Adrenal gland (tissue), 12 donors: ENCODE results near the gene FAM50B. TPM values are rescaled to one million over a fixed set of nuclear protein-coding genes. Genes with fewer than 3 reads are reported as not detected.
A peak's percentile ranks its signal among the peaks of the same experiment; 100 is the strongest.

Experiments
- DNase-seq, 7 donors: peaks; one replicate each; pipeline ENCODE4 v3.0.0-alpha.2; 2019 to 2020
- H3K27ac ChIP-seq, 5 donors: fragments of 200-600 bp; sonication (generic) in 4 of 5; 1 replicate in 3 of 5; 2 replicates in 2 of 5; pipeline versions ENCODE4 v1.5.1 to v1.8.0; 2016 to 2020; ENCODE audit warnings: mild to moderate bottlenecking in 1 of 5
- H3K27me3 ChIP-seq: fragments of 200-600 bp; 2 replicates; pipeline ENCODE4 v1.8.0; 2021
- H3K36me3 ChIP-seq, 2 donors: fragments of 200-600 bp; replicated peaks in 1 of 2; 1 replicate in 1 of 2; 2 replicates in 1 of 2; pipeline versions ENCODE4 v1.5.1 to v1.8.0; 2018 to 2022
- H3K4me1 ChIP-seq, 2 donors: fragments of 200-600 bp; replicated peaks in 1 of 2; 1 replicate in 1 of 2; 2 replicates in 1 of 2; pipeline versions ENCODE4 v1.5.1 to v1.8.0; 2018 to 2021
- H3K4me3 ChIP-seq, 4 donors: fragments of 200-600 bp; sonication (generic) in 3 of 4; one replicate each; pipeline ENCODE4 v1.5.1; 2016 to 2018
- H3K9me3 ChIP-seq, 3 donors: fragments of 200-600 bp; sonication (generic) in 1 of 3; replicated peaks in 1 of 3; 1 replicate in 2 of 3; 2 replicates in 1 of 3; pipeline versions ENCODE4 v1.5.1 to v1.8.0; 2016 to 2021
- POLR2A ChIP-seq, 2 donors: fragments of 450-650 bp; IDR thresholded peaks; one replicate each; pipeline ENCODE4 v1.6.1; 2017; ENCODE audit warnings: antibody characterized with exemption in 2 of 2, mild to moderate bottlenecking in 2 of 2, moderate library complexity in 1 of 2
- WGBS, 4 donors: extraction: QIAGEN DNeasy Blood & Tissue Kit in 2 of 4; methylation state at CpG; one replicate each; pipeline versions ENCODE4 v1.1.5 to v1.1.7; 2013 to 2017; 5-methylcytosine and 5-hydroxymethylcytosine counted together
- intact Hi-C, 2 donors: fragments of 100-400 bp; cut with DNase I; formaldehyde crosslinking; loops; one replicate each; pipeline versions ENCODE4 v1.14.1 to v1.15.0; 2022 to 2023
- polyA plus RNA-seq, 3 donors: library from polyadenylated mRNA; stranded (reverse); fragments of 200-250 nt in 2 of 3; fragments of 350-450 nt in 1 of 3; fragmentation: Illumina TruSeq in 1 of 3; extraction: RNeasy Lipid Tissue Mini Kit (QIAGEN cat#74804) in 1 of 3; gene quantifications; one replicate each; pipeline ENCODE4 v1.2.3, GENCODE V29; 2013 to 2014
- total RNA-seq, 9 donors: library from RNA; depleted of rRNA in 4 of 9; stranded (reverse); fragments of >200 nt in 4 of 9; fragments of 120-200 nt in 1 of 9; fragmentation: NEBNext Ultra II Directional in 1 of 9; extraction: Animal tissue kit (Norgen Biotek cat#: 25700) in 1 of 9; gene quantifications; one replicate each; pipeline versions ENCODE4 v1.1.0 to v1.2.4, GENCODE V29; 2013 to 2023
- TF ChIP-seq, protein P1 (sequence below), 6 experiments: fragments of 450-650 bp in 4 of 6; fragments of 200-600 bp in 2 of 6; sonication (generic) in 1 of 6; IDR thresholded peaks; 1 replicate in 5 of 6; 2 replicates in 1 of 6; pipeline versions ENCODE4 v1.5.1 to v1.8.0; 2016 to 2021; ENCODE audit warnings: antibody characterized with exemption in 6 of 6, mild to moderate bottlenecking in 2 of 6, moderate library complexity in 1 of 6
- donor health status: healthy with polysubstance abuse.
- donor health status: Bipolar disorder and iron deficiency.
- donor health status: DM: yes; HTN: yes; CAD: no.
- donor health status: DM: no; HTN: no; CAD: no.
- donor health status: DM: no; HTN: no; CAD: no.
- donor health status: DM: yes; HTN: yes; CAD: no.

The FAM50B gene
- total and polyA plus RNA-seq, 12 donors, result 5.9 to 119 (median 14.2) TPM

DNA sequence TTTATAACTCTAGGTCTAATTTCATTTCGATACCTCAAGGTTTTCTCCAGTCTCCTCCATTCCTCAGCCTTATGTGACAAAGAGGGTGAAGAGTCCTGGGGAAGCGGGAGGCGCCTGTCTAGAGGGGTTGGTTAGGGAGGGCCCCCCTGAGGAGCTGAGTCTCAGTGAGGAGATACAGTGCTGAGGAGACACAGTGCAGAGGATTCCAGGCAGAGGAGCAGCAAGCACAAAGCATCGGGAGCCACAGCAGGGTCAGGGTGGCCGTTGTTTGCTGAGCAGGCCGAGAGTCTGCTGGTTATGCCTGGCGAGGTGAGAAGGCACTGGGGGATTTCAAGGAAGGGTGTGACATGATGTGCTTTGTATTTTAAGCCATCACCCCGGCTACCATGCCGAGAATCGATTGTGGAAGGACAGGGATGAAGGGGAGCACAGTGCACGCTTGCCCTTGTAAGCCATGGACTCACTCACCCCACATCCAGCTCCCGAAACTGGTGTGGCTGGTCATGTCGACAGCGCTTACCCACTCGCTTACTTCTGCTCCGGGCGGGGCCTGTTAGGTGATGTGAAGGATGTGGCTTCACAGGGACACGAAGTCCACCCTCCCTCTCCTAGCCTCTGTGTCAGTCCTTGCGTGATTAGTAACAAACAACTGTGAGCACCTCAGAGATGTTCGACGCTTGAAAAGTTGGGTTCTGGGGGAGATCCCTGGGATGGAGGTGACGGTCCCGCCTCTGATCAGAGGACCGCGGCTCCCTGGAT is 30.2 kb downstream of the FAM50B start:
- H3K27ac ChIP-seq, result no peak overlapping the region
- 88 to 93% (median 90%) methylated on average over 25 of the region's 25 CpGs for WGBS, 4 donors

DNA sequence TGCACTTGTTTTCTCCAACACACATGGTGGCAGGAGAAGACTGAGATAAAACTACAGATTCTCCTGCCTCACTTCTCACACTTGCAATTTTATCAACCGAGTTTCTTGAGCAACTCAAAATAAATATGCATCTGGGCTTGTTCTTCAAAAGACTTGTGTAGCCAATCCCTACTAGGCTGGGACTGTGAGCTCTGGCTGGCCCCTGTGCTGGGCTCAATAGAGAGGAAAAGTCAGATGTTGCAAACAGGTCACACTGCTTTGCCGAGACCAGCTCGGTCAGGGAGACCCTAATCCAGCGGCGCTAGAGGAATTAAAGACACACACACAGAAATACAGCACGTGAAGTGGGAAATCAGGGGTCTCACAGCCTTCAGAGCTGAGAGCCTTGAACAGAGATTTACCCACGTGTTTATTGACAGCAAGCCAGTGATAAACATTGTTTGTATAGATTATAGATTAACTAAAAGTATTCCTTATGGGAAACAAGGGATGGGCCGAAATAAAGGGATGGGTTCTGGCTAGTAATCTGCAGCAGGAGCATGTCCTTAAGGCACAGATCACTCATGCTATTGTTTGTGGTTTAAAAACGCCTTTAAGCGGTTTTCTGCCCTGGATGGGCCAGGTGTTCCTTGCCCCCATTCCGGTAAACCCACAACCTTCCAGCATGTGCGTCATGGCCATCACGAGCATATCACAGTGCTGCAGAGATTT is 32.7 kb downstream of the FAM50B start:
- DNase-seq, result peak in 1 of 7 donors; percentile 10
- 84 to 88% (median 87%) methylated on average over 13 of the region's 13 CpGs for WGBS, 4 donors
- Histone ChIP-seq H3K9me3 (no peaks in the 10 kb centered on the region), H3K4me3 (no peak overlapping the region), H3K36me3 (no peaks in the 10 kb centered on the region), H3K4me1 (no peaks in the 10 kb centered on the region), H3K27ac (no peak overlapping the region), H3K27me3 (no peaks in the 10 kb centered on the region)
- intact Hi-C loops, result no loop called here
- TF ChIP-seq POLR2A (IDR thresholded peaks at IDR 0.05), result no peak
- TF ChIP-seq, protein P1, sequence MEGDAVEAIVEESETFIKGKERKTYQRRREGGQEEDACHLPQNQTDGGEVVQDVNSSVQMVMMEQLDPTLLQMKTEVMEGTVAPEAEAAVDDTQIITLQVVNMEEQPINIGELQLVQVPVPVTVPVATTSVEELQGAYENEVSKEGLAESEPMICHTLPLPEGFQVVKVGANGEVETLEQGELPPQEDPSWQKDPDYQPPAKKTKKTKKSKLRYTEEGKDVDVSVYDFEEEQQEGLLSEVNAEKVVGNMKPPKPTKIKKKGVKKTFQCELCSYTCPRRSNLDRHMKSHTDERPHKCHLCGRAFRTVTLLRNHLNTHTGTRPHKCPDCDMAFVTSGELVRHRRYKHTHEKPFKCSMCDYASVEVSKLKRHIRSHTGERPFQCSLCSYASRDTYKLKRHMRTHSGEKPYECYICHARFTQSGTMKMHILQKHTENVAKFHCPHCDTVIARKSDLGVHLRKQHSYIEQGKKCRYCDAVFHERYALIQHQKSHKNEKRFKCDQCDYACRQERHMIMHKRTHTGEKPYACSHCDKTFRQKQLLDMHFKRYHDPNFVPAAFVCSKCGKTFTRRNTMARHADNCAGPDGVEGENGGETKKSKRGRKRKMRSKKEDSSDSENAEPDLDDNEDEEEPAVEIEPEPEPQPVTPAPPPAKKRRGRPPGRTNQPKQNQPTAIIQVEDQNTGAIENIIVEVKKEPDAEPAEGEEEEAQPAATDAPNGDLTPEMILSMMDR (IDR thresholded peaks at IDR 0.05), result no peak

More for the DNA sequence above, 30.2 kb downstream of the FAM50B start:
- Histone ChIP-seq H3K36me3 (no peaks in the 10 kb centered on the region), H3K27me3 (no peaks in the 10 kb centered on the region), H3K4me3 (no peak overlapping the region), H3K4me1 (no peaks in the 10 kb centered on the region), H3K9me3 (no peaks in the 10 kb centered on the region)
- TF ChIP-seq, protein P1 (IDR thresholded peaks at IDR 0.05), result no peak
- no peak for TF ChIP-seq POLR2A (IDR thresholded peaks at IDR 0.05)
- intact Hi-C loops, result no loop called here
- peak in 1 of 7 donors; percentile 30 for DNase-seq

DNA sequence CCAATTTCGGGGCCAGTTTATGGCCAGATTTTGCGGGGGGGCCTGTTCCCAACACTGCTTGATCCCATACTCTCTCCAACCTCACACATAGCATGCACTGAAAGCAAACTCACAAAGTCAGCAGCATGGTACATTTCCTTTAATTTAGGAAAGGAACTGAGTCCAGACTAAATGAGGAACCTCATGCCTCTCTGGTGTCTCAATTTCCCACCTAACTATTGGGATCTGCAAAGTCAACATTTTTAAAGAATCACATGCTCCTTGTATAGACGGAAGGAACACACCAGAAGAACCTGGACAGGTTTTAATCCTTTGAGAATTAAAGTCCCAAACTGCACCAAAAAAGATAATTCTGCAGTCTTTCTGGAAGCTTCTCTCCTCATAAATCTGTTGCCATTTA is 33.3 kb downstream of the FAM50B start:
- intact Hi-C loops, result no loop called here
- Histone ChIP-seq H3K4me3 (no peak overlapping the region), H3K27ac (no peak overlapping the region), H3K4me1 (no peaks in the 10 kb centered on the region), H3K27me3 (no peaks in the 10 kb centered on the region), H3K9me3 (no peaks in the 10 kb centered on the region), H3K36me3 (no peaks in the 10 kb centered on the region)
- WGBS, 4 donors, result 42 to 74% (median 69%) methylated on average over 3 of the region's 3 CpGs
- TF ChIP-seq POLR2A (IDR thresholded peaks at IDR 0.05), result no peak
- TF ChIP-seq, protein P1 (IDR thresholded peaks at IDR 0.05), result no peak
- no peak for DNase-seq

DNA sequence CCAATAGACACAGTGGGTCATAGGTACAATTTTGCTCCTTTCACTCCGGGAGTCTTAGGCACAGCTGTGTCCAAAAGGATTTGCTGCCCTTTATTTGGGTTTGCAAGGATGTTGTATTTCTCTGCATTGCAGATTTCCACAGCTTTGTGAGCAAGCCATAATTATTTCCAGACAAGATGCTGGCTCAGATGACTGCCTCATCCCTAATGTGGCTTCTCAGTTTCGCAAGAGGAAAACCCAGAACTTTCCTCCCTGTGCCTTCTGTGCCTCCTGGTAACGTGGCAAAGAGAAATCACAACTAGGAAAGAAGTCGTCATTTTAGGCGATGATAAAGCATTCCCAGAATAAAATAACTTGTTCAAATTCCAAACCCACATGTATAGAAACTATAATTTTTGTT is 33.7 kb downstream of the FAM50B start:
- no peaks in the 10 kb centered on the region for H3K27me3 ChIP-seq
- H3K27ac ChIP-seq, result no peak overlapping the region
- H3K36me3 ChIP-seq, result no peaks in the 10 kb centered on the region
- no peaks in the 10 kb centered on the region for H3K9me3 ChIP-seq
- H3K4me1 ChIP-seq, result no peaks in the 10 kb centered on the region
- 63 to 78% (median 71%) methylated on average over 5 of the region's 5 CpGs for WGBS, 4 donors
- H3K4me3 ChIP-seq, result no peak overlapping the region
- intact Hi-C loops, result no loop called here
- DNase-seq, result no peak
- TF ChIP-seq, protein P1 (IDR thresholded peaks at IDR 0.05), result no peak
- TF ChIP-seq POLR2A (IDR thresholded peaks at IDR 0.05), result no peak
